Omental fat pad (tissue), 4 donors: ENCODE results near the gene CXXC5. TPM values are rescaled to one million over a fixed set of nuclear protein-coding genes. Genes with fewer than 3 reads are reported as not detected.

Experiments
- ATAC-seq: fragments of 150-250 bp; one replicate; pipeline ENCODE4 v1.9.1; 2016; ENCODE audit warnings: mild to moderate bottlenecking, moderate library complexity; ENCODE audit not compliant: low FRiP score
- DNase-seq: peaks from one replicate; pipeline ENCODE4 v3.0.0-alpha.2; 2019; ENCODE audit warnings: low spot score
- total RNA-seq, 4 donors: library from RNA; depleted of rRNA; stranded (reverse); fragments of >200 nt; gene quantifications; one replicate each; pipeline ENCODE4 v1.1.0, GENCODE V29; 2016
- TF ChIP-seq, protein P1 (sequence below), 3 donors: fragments of 450-650 bp; IDR thresholded peaks; one replicate each; pipeline ENCODE4 v1.5.1; 2016 to 2017; ENCODE audit warnings: antibody characterized with exemption in 3 of 3, mild to moderate bottlenecking in 3 of 3, moderate library complexity in 2 of 3

The CXXC5 gene
- total RNA-seq, 4 donors from 2014 or later, result 14.9 to 27.3 (median 25.0) TPM

DNA sequence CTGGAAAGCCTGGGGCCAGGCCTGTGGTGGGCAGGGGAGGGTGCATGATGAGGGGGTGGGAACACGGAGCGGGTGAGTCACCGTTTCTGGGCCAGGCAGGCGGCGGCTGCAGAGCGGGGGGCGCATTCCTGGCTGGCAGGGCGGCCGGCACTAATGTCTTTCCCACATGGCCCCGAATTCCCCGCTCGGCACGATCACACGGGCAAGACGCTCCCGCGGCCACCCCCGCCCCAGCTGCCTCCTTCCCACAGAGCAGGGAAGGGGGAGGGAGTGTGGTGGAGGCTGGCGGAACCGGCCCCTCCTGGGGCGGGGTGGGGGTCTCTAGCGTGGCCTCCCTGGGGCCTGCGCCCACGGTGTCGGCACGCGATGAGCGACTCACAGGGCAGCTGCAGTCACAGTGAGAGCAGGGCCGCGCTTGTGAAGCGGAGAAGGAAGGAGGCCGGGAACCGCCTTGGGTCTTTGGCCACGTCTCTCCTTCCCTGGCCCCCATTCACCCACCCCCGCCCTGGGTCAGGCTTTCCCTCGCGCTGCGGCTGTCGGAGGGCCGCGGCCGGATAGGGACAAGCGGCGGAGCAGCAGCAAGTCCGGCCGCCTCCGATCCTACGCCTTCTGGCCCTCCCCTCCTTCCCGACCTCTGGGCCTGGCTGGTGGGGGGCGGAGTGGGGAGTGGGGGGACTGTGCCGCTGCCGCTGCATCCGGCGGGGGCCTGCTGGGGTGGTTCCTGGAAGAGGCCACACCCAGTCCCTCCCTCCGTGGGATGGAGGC is 48.9 kb downstream of the CXXC5 start:
- TF ChIP-seq, protein P1, sequence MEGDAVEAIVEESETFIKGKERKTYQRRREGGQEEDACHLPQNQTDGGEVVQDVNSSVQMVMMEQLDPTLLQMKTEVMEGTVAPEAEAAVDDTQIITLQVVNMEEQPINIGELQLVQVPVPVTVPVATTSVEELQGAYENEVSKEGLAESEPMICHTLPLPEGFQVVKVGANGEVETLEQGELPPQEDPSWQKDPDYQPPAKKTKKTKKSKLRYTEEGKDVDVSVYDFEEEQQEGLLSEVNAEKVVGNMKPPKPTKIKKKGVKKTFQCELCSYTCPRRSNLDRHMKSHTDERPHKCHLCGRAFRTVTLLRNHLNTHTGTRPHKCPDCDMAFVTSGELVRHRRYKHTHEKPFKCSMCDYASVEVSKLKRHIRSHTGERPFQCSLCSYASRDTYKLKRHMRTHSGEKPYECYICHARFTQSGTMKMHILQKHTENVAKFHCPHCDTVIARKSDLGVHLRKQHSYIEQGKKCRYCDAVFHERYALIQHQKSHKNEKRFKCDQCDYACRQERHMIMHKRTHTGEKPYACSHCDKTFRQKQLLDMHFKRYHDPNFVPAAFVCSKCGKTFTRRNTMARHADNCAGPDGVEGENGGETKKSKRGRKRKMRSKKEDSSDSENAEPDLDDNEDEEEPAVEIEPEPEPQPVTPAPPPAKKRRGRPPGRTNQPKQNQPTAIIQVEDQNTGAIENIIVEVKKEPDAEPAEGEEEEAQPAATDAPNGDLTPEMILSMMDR (IDR thresholded peaks at IDR 0.05), result no peak
- DNase-seq (peak; percentile 50), ATAC-seq (peak; percentile 69)

DNA sequence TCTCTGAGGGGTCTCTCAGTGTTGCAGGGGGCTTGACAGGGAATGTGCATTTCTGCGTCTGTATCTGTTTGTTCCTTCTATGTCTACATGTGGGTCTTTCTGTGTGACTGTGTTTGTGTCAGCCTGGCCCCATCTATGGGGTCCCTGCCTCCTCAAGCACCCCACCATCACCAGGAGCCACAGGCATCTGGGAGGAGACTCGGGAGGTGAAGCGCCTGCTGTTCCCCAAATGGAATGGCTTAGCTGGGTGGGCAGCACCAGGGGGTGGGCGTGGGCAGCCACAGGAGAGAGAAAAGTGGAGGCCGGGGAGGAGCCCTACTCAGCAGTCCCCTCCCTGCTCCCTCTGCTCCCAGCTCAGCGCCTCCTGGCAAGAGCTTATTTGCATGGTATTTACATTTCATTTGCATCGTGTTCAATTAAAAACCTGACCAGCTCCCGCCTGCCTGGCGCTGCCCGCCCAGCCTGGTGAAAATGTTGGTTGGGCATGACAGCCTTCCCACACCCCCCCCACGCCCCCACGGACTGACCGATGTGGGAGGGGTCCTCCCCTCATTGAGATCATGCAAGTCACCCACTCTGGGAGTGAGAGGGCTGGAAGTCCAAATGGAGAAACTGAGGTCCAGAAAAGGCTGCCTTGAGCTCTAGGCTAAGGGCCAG is 50.5 kb downstream of the CXXC5 start:
- TF ChIP-seq, protein P1 (IDR thresholded peaks at IDR 0.05), result no peak
- DNase-seq (peak; percentile 52), ATAC-seq (peak; percentile 16)

DNA sequence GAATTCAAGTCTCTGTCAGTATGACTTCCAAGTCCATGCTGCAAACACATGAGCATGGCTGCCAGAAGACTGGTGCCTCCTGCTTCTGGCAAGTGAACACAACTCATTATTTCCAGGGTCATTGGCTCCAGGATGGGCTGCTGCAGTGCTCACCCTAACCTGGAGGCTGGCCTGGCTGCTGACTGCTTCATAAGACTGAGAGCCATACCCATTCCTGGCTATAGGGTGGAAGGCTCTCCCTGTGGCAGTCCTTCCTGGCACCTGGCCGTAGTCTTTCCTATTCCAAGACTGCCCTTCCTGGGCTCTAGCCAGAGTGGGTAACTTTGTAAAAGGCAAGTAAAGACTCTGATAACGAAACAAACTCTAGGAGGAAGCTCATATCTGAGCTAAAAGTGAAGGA is 51.2 kb downstream of the CXXC5 start:
- no peak for ATAC-seq
- TF ChIP-seq, protein P1 (IDR thresholded peaks at IDR 0.05), result no peak
- DNase-seq, result no peak

DNA sequence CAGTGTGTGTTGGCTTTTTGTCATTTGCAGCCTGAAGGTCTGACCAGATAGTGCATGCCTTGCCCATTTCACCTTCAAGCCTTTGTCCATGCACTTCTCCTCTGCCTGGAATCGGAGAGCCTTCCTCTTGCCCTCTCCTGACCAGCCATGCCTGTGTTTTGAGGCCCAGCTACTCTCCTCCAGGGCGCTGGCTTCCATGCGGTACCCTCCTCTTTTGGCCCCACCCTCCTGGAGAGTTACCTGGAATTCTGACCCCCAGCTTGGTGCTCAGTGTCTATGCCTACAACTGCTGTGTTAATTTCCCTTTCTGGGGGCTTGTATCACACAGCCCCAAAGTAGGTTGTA is 52.5 kb downstream of the CXXC5 start:
- TF ChIP-seq, protein P1 (IDR thresholded peaks at IDR 0.05), result no peak
- ATAC-seq, result no peak
- no peak for DNase-seq

DNA sequence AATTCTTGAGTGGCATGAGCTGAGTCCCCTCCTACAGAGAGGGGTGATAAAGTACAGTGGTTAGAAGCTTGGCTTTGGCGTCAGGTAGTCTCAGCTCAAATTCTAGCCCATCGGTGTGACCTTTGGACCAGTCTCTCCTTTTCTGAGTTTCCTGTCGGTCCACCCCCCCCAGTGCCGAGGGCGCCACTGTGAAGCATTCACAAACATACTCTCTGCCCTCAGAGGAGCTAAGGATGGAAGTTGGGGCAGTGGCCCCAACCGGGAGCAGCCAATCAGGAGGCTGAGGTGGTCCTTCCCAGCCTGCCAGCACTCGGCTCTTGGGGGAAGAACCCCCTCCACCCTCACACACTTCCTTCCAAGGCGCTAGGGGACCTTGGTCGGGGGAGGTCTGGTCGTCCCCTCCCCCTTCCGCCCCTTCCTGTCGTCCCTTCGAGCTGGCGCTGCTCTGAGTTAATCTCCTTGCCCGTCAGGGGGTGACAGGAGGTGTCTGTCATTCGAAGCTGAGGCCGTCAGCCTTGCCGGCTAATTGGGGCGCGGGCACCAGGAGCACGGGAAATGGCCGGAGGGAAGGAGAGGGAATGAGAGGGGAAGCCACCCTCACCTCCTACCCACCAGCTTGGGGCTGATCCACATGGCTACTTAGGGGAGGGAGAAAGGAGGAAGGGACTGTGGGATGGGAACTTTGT is 53.0 kb downstream of the CXXC5 start:
- no peak for DNase-seq
- ATAC-seq, result no peak
- TF ChIP-seq, protein P1 (IDR thresholded peaks at IDR 0.05), result no peak

DNA sequence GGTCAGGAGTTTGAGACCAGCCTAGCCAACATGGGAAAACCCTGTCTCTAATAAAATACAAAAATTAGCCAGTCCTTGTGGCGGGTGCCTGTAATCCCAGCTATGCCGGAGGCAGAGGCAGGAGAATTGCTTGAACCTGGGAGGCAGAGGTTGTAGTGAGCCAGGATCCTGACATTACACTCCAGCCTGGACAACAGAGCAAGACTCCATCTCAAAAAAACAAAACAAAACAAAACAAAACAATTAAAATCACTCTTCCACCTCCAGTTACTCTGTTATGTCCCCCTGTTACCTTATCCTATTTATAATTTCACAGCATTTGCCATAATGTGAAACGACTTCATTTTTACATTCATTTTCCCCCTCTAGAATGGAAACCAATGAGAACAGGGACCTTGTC is 54.4 kb downstream of the CXXC5 start:
- ATAC-seq (no peak), DNase-seq (no peak)
- TF ChIP-seq, protein P1 (IDR thresholded peaks at IDR 0.05), result no peak
